HCT116 (cell line): ENCODE results near the gene HMGCL. TPM values are rescaled to one million over a fixed set of nuclear protein-coding genes. Genes with fewer than 3 reads are reported as not detected.
A peak's percentile ranks its signal among the peaks of the same experiment; 100 is the strongest.

Source experiments
- ATAC-seq: fragments of 200-7000 bp; cut with Tn5 transposase; 2 replicates; pipeline ENCODE4 v1.9.1; 2020; ENCODE audit warnings: mild to moderate bottlenecking, moderate library complexity
- BruUV-seq: library from RNA; stranded (reverse); fragments of 400-500 nt; replicated peaks from 2 replicates; lab custom pipeline; 2021; lab: Mats Ljungman, UMichigan
- CTCF ChIA-PET: fragments of 300-600 bp; sonication (Branson Sonifier 250); formaldehyde crosslinking; loops from one replicate; lab custom pipeline; 2021; ENCODE audit warnings: antibody characterized with exemption; lab: Charles Lee
- POLR2A ChIA-PET: fragments of 300-600, 350-600 bp; sonication (Branson Sonifier 250); formaldehyde crosslinking; loops from one replicate; lab custom pipeline; 2021; ENCODE audit warnings: antibody characterized with exemption; lab: Charles Lee
- RAD21 ChIA-PET, 2 experiments: fragments of 300-600 bp; sonication (Branson Sonifier 250); formaldehyde crosslinking; loops; one replicate each; lab custom pipeline; 2023; ENCODE audit warnings: low total read pairs in 2 of 2; ENCODE audit not compliant: uncharacterized antibody in 2 of 2, unreplicated experiment in 2 of 2, low non-redundant PET in 1 of 2; lab: Charles Lee
- DNase-seq: peaks from one replicate; pipeline ENCODE4 v3.0.0-alpha.2; 2010; ENCODE audit warnings: low read depth, low spot score
- H2AFZ ChIP-seq: fragments of 200-600 bp; shearing (Covaris generic), sonication (generic); 2 replicates; pipeline ENCODE4 v1.6.1; 2017; ENCODE audit warnings: low read depth, mixed run types, mixed read lengths, antibody characterized with exemption, low read length; ENCODE audit not compliant: poor library complexity, severe bottlenecking
- H3K27ac ChIP-seq: 2 replicates; pipeline ENCODE4 v1.5.1; 2012; ENCODE audit warnings: low read depth, low read length
- H3K27me3 ChIP-seq: fragments of 200-600 bp; sonication (generic); 2 replicates; pipeline ENCODE4 v1.6.1; 2016; ENCODE audit warnings: mixed run types, low read length, mixed read lengths; ENCODE audit not compliant: insufficient read depth
- H3K36me3 ChIP-seq, 2 experiments: fragments of 200-500 bp in 1 of 2; fragments of 200-600 bp in 1 of 2; sonication (Bioruptor generic) in 1 of 2; sonication (generic) in 1 of 2; 2 replicates each; pipeline versions ENCODE4 v1.5.1 to v1.6.1; 2014 to 2016; ENCODE audit warnings: low read length in 2 of 2, inconsistent platforms in 1 of 2, mixed read lengths in 1 of 2, mixed run types in 1 of 2; ENCODE audit not compliant: insufficient read depth in 2 of 2, control insufficient read depth in 1 of 2
- H3K4me1 ChIP-seq, 2 experiments: fragments of 200-600 bp in 1 of 2; sonication (generic) in 1 of 2; 2 replicates each; pipeline versions ENCODE4 v1.5.1 to v1.6.1; 2012 to 2017; ENCODE audit warnings: low read length in 2 of 2, inconsistent platforms in 1 of 2, mild to moderate bottlenecking in 1 of 2, mixed read lengths in 1 of 2, mixed run types in 1 of 2, moderate library complexity in 1 of 2; ENCODE audit not compliant: insufficient read depth in 2 of 2, control insufficient read depth in 1 of 2
- H3K4me2 ChIP-seq: fragments of 200-600 bp; sonication (generic); 2 replicates; pipeline ENCODE4 v1.6.1; 2017; ENCODE audit warnings: mixed run types, low read length, mixed read lengths
- H3K4me3 ChIP-seq, 2 experiments: fragments of 200-600 bp in 1 of 2; sonication (generic) in 1 of 2; replicated peaks in 1 of 2; 2 replicates each; pipeline ENCODE4 v1.5.1; 2011 to 2016; ENCODE audit warnings: low read length in 2 of 2, control low read depth in 1 of 2, low read depth in 1 of 2, mild to moderate bottlenecking in 1 of 2, mixed read lengths in 1 of 2, mixed run types in 1 of 2
- H3K79me2 ChIP-seq: fragments of 200-600 bp; sonication (generic); 2 replicates; pipeline ENCODE4 v1.6.1; 2017; ENCODE audit warnings: mild to moderate bottlenecking, mixed run types, low read length, moderate library complexity, mixed read lengths; ENCODE audit not compliant: insufficient read depth
- H3K9ac ChIP-seq: fragments of 200-600 bp; sonication (generic); 2 replicates; pipeline ENCODE4 v1.6.1; 2016; ENCODE audit warnings: low read length, mixed read lengths
- H3K9me2 ChIP-seq: fragments of 200-600 bp; sonication (generic), shearing (Covaris generic); 2 replicates; pipeline ENCODE4 v1.6.1; 2017; ENCODE audit warnings: mixed run types, mild to moderate bottlenecking, moderate library complexity; ENCODE audit not compliant: insufficient read depth
- H3K9me3 ChIP-seq, 2 experiments: fragments of 200-500 bp in 1 of 2; fragments of 200-600 bp in 1 of 2; sonication (Bioruptor generic) in 1 of 2; sonication (generic) in 1 of 2; 2 replicates each; pipeline ENCODE4 v1.6.1; 2014 to 2017; ENCODE audit warnings: low read length in 2 of 2, mixed read lengths in 2 of 2, inconsistent platforms in 1 of 2, low read depth in 1 of 2, mild to moderate bottlenecking in 1 of 2, mixed run types in 1 of 2, moderate library complexity in 1 of 2; ENCODE audit not compliant: control insufficient read depth in 1 of 2, insufficient read depth in 1 of 2
- H4K20me1 ChIP-seq: fragments of 200-600 bp; sonication (generic), shearing (Covaris generic); 2 replicates; pipeline ENCODE4 v1.6.1; 2017; ENCODE audit warnings: mixed run types, mild to moderate bottlenecking, moderate library complexity; ENCODE audit not compliant: insufficient read depth
- SRF ChIP-seq: IDR thresholded peaks from 2 replicates; pipeline ENCODE4 v1.6.1; 2012; ENCODE audit warnings: low read depth
- intact Hi-C: fragments of 100-400 bp; cut with micrococcal nuclease; formaldehyde crosslinking; loops from 2 replicates; pipeline ENCODE4 v1.10.0; 2022
- total RNA-seq: library from RNA; stranded (reverse); gene quantifications from one replicate; pipeline ENCODE4 v1.2.1, GENCODE V29; 2021; ENCODE audit not compliant: unreplicated experiment
- TF ChIP-seq, protein P1 (sequence below): IDR thresholded peaks from 2 replicates; pipeline ENCODE4 v1.6.1; 2012; ENCODE audit warnings: low read depth
- TF ChIP-seq, protein P2 (sequence below), 3 experiments: fragments of 200-600 bp in 1 of 3; sonication (generic) in 1 of 3; IDR thresholded peaks in 2 of 3; conservative IDR thresholded peaks in 1 of 3; 2 replicates each; pipeline ENCODE4 v1.5.1; 2012 to 2017; ENCODE audit warnings: low read depth in 2 of 3, low read length in 2 of 3, antibody characterized with exemption in 1 of 3, borderline replicate concordance in 1 of 3, control low read depth in 1 of 3, mild to moderate bottlenecking in 1 of 3, mixed read lengths in 1 of 3, mixed run types in 1 of 3, moderate library complexity in 1 of 3; ENCODE audit not compliant: insufficient read depth in 1 of 3

The HMGCL gene
- total RNA-seq, 1 experiment from 2014 or later = 36.2 TPM

GRCh38 chr1:23805025-23805424 is 20.2 kb downstream of the HMGCL start (continued):
- TF ChIP-seq, protein P1, sequence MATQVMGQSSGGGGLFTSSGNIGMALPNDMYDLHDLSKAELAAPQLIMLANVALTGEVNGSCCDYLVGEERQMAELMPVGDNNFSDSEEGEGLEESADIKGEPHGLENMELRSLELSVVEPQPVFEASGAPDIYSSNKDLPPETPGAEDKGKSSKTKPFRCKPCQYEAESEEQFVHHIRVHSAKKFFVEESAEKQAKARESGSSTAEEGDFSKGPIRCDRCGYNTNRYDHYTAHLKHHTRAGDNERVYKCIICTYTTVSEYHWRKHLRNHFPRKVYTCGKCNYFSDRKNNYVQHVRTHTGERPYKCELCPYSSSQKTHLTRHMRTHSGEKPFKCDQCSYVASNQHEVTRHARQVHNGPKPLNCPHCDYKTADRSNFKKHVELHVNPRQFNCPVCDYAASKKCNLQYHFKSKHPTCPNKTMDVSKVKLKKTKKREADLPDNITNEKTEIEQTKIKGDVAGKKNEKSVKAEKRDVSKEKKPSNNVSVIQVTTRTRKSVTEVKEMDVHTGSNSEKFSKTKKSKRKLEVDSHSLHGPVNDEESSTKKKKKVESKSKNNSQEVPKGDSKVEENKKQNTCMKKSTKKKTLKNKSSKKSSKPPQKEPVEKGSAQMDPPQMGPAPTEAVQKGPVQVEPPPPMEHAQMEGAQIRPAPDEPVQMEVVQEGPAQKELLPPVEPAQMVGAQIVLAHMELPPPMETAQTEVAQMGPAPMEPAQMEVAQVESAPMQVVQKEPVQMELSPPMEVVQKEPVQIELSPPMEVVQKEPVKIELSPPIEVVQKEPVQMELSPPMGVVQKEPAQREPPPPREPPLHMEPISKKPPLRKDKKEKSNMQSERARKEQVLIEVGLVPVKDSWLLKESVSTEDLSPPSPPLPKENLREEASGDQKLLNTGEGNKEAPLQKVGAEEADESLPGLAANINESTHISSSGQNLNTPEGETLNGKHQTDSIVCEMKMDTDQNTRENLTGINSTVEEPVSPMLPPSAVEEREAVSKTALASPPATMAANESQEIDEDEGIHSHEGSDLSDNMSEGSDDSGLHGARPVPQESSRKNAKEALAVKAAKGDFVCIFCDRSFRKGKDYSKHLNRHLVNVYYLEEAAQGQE = no peak
- TF ChIP-seq, all 23 proteins: peak for 0

DNA sequence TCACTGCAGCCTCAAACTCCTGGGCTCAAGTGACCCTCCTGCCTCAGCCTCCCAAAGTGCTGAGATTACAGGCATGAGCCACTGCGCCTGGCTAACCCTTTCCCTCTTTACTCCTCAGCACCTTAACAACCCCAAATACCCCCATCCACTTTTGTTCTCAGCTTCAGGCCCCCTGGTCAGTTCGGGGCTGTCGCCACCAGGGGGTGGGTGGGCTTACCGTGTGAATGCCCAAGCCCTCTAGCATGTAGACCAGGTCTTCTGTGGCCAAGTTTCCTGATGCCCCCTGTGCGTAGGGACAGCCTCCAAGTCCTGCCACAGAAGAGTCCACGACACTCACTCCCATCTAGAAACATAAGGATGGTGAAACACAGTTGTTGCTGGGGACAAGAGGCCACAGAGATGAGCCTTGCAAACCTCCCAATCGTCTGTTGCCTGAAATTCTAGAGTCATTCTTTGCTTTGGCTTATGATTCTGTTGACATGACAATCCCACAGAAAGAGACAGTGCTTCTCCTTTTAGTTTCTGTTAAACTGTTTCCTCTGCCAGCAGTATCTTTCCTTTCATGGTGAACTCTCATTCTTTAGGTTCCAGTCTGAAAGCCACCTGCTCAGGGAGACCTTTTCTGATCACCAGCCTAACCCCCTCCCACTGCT is 20.9 kb downstream of the HMGCL start:
- no peak overlapping the region for H2AFZ ChIP-seq
- H4K20me1 ChIP-seq = no peaks in the 10 kb centered on the region

More for the DNA sequence above, 20.9 kb downstream of the HMGCL start:
- Histone ChIP-seq H3K9me3 (no peaks in the 10 kb centered on the region), H3K36me3 (0 out of 4 replicates have a peak, but pooled peaks cover 0 to 2% of the 10 kb centered on the region in 2 experiments), H3K27me3 (no peaks in the 10 kb centered on the region), H3K9ac (no peak overlapping the region), H3K27ac (no peak overlapping the region), H3K4me1 (peaks cover 4 to 11% of the 10 kb centered on the region in 2 experiments; a peak in 2 of 4 replicates), H3K4me3 (no peak overlapping the region), H3K79me2 (0 out of 2 replicates have a peak, but pooled peaks cover 5% of the 10 kb centered on the region), H3K4me2 (no peak overlapping the region), H3K9me2 (no peaks in the 10 kb centered on the region)
- ATAC-seq (no peak), DNase-seq (no peak)
- ChIA-PET RAD21 (no interaction called here), POLR2A (no interaction called here), CTCF (no interaction called here)
- TF ChIP-seq, protein P2, sequence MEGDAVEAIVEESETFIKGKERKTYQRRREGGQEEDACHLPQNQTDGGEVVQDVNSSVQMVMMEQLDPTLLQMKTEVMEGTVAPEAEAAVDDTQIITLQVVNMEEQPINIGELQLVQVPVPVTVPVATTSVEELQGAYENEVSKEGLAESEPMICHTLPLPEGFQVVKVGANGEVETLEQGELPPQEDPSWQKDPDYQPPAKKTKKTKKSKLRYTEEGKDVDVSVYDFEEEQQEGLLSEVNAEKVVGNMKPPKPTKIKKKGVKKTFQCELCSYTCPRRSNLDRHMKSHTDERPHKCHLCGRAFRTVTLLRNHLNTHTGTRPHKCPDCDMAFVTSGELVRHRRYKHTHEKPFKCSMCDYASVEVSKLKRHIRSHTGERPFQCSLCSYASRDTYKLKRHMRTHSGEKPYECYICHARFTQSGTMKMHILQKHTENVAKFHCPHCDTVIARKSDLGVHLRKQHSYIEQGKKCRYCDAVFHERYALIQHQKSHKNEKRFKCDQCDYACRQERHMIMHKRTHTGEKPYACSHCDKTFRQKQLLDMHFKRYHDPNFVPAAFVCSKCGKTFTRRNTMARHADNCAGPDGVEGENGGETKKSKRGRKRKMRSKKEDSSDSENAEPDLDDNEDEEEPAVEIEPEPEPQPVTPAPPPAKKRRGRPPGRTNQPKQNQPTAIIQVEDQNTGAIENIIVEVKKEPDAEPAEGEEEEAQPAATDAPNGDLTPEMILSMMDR (IDR thresholded peaks at IDR 0.05 in 2 of 3, conservative IDR thresholded peaks at IDR 0.05 in 1 of 3; ENCODE audit: borderline replicate concordance in 1 of 3, insufficient read depth in 1 of 3, low read depth in 2 of 3, low read length in 2 of 3) = peak in 2 of 3 experiments; percentile 20 to 27; a peak in 2 of 6 replicates
- no peak for TF ChIP-seq SRF
- no TSS peak for BruUV-seq
- intact Hi-C loops = no loop called here
